ENCODE data around the gene MYB.

DNA sequence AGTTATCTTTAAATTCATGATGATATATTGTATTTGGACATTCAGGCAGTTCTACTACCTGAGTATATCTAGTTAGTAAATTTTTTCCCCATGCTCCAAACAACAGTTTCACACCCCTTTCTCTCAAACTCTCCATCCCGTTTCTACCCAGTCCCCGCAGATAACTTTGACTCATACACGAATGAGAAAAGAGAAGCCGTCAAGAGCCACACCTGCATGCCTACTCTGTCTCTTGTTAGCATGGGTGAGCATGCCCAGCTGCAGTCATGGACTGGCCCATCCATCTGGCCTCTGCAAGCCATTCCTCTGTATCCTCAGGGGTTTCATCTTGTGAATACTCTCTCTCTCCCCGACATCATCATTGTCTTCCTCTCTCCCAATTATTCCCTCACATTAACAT is 41.5 kb downstream of the MYB start:
- TF ChIP-seq, protein P1, sequence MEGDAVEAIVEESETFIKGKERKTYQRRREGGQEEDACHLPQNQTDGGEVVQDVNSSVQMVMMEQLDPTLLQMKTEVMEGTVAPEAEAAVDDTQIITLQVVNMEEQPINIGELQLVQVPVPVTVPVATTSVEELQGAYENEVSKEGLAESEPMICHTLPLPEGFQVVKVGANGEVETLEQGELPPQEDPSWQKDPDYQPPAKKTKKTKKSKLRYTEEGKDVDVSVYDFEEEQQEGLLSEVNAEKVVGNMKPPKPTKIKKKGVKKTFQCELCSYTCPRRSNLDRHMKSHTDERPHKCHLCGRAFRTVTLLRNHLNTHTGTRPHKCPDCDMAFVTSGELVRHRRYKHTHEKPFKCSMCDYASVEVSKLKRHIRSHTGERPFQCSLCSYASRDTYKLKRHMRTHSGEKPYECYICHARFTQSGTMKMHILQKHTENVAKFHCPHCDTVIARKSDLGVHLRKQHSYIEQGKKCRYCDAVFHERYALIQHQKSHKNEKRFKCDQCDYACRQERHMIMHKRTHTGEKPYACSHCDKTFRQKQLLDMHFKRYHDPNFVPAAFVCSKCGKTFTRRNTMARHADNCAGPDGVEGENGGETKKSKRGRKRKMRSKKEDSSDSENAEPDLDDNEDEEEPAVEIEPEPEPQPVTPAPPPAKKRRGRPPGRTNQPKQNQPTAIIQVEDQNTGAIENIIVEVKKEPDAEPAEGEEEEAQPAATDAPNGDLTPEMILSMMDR (IDR thresholded peaks at IDR 0.05 in 2 of 3, conservative IDR thresholded peaks at IDR 0.05 in 1 of 3; ENCODE audit: borderline replicate concordance in 1 of 3, insufficient read depth in 1 of 3, low read depth in 2 of 3, low read length in 2 of 3), result no peak
- TF ChIP-seq POLR2A (IDR thresholded peaks at IDR 0.05; ENCODE audit: borderline replicate concordance, extremely low read depth, insufficient read depth, insufficient read length) (no peak), POLR2AphosphoS5 (IDR thresholded peaks at IDR 0.05; ENCODE audit: low read depth, low read length) (no peak), EZH2 (IDR thresholded peaks at IDR 0.05) (no peak), JUND (IDR thresholded peaks at IDR 0.05) (no peak), EZH2phosphoT487 (IDR thresholded peaks at IDR 0.05; ENCODE audit: borderline replicate concordance) (no peak), RAD21 (IDR thresholded peaks at IDR 0.05; ENCODE audit: low read depth) (no peak), CEBPB (IDR thresholded peaks at IDR 0.05; ENCODE audit: low read depth) (no peak), ZNF274 (IDR thresholded peaks at IDR 0.05; ENCODE audit: low read depth, low read length) (no peak), EGR1 (IDR thresholded peaks at IDR 0.05; ENCODE audit: low read depth) (no peak), TCF7L2 (IDR thresholded peaks at IDR 0.05; ENCODE audit: borderline replicate concordance, extremely low read depth, insufficient read depth, insufficient read length) (no peak), YY1 (IDR thresholded peaks at IDR 0.05; ENCODE audit: extremely low read depth, insufficient replicate concordance, low read depth, low read length) (no peak)
- TF ChIP-seq, protein P2, sequence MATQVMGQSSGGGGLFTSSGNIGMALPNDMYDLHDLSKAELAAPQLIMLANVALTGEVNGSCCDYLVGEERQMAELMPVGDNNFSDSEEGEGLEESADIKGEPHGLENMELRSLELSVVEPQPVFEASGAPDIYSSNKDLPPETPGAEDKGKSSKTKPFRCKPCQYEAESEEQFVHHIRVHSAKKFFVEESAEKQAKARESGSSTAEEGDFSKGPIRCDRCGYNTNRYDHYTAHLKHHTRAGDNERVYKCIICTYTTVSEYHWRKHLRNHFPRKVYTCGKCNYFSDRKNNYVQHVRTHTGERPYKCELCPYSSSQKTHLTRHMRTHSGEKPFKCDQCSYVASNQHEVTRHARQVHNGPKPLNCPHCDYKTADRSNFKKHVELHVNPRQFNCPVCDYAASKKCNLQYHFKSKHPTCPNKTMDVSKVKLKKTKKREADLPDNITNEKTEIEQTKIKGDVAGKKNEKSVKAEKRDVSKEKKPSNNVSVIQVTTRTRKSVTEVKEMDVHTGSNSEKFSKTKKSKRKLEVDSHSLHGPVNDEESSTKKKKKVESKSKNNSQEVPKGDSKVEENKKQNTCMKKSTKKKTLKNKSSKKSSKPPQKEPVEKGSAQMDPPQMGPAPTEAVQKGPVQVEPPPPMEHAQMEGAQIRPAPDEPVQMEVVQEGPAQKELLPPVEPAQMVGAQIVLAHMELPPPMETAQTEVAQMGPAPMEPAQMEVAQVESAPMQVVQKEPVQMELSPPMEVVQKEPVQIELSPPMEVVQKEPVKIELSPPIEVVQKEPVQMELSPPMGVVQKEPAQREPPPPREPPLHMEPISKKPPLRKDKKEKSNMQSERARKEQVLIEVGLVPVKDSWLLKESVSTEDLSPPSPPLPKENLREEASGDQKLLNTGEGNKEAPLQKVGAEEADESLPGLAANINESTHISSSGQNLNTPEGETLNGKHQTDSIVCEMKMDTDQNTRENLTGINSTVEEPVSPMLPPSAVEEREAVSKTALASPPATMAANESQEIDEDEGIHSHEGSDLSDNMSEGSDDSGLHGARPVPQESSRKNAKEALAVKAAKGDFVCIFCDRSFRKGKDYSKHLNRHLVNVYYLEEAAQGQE (IDR thresholded peaks at IDR 0.05; ENCODE audit: low read depth), result no peak
